SU-DHL-6 (cell line): Measurements from ENCODE around the gene NELFB.

ENCODE experiments used
- H2AFZ ChIP-seq: fragments of 200-600 bp; sonication (generic); 2 replicates; pipeline ENCODE4 v1.6.1; 2014; ENCODE audit warnings: low read depth, mild to moderate bottlenecking, moderate library complexity, mixed read lengths, antibody characterized with exemption, low read length; ENCODE audit not compliant: severe bottlenecking
- H3F3A ChIP-seq: fragments of 200-600 bp; shearing (Covaris generic); 2 replicates; pipeline ENCODE4 v1.6.0; 2016; ENCODE audit warnings: antibody characterized with exemption, mild to moderate bottlenecking; ENCODE audit not compliant: insufficient read depth
- H3K27ac ChIP-seq: fragments of 200-600 bp; sonication (generic); 2 replicates; pipeline ENCODE4 v1.5.1; 2016; ENCODE audit warnings: low read depth, mild to moderate bottlenecking, low read length, moderate library complexity, mixed read lengths
- H3K27me3 ChIP-seq: fragments of 200-600 bp; sonication (generic), shearing (Covaris generic); 2 replicates; pipeline ENCODE4 v1.6.0; 2014; ENCODE audit warnings: mild to moderate bottlenecking, low read length
- H3K36me3 ChIP-seq: fragments of 200-600 bp; sonication (generic); 2 replicates; pipeline ENCODE4 v1.6.1; 2014; ENCODE audit warnings: mild to moderate bottlenecking, low read length, mixed read lengths
- H3K4me2 ChIP-seq: fragments of 300-600, 200-600 bp; shearing (Covaris generic), sonication (generic); 2 replicates; pipeline ENCODE4 v1.6.0; 2014; ENCODE audit warnings: low read length, low read depth, mild to moderate bottlenecking; ENCODE audit not compliant: poor library complexity, severe bottlenecking
- H3K4me3 ChIP-seq: fragments of 200-600 bp; sonication (generic); 2 replicates; pipeline ENCODE4 v1.5.1; 2014; ENCODE audit warnings: antibody characterized with exemption, low read length, mild to moderate bottlenecking, mixed read lengths; ENCODE audit not compliant: insufficient read depth, poor library complexity, severe bottlenecking
- H3K79me2 ChIP-seq: fragments of 200-600 bp; sonication (generic); 2 replicates; pipeline ENCODE4 v1.6.1; 2014; ENCODE audit warnings: mild to moderate bottlenecking, low read length, moderate library complexity; ENCODE audit not compliant: insufficient read depth
- H3K9ac ChIP-seq: fragments of 200-600 bp; sonication (generic); 2 replicates; pipeline ENCODE4 v1.7.0; 2014; ENCODE audit warnings: mild to moderate bottlenecking, low read length
- H3K9me2 ChIP-seq: fragments of 200-600 bp; sonication (generic); replicated peaks from 2 replicates; pipeline ENCODE4 v1.6.1; 2014; ENCODE audit warnings: low read length; ENCODE audit not compliant: insufficient read depth
- H3K9me3 ChIP-seq: fragments of 200-600 bp; sonication (generic); 2 replicates; pipeline ENCODE4 v1.6.1; 2014; ENCODE audit warnings: low read length, mixed read lengths; ENCODE audit not compliant: insufficient read depth
- H4K20me1 ChIP-seq: fragments of 200-600 bp; sonication (generic); 2 replicates; pipeline ENCODE4 v1.6.1; 2014; ENCODE audit warnings: low read depth, mild to moderate bottlenecking, antibody characterized with exemption, low read length, moderate library complexity, mixed read lengths
- EZH2phosphoT487 ChIP-seq: fragments of 200-600 bp; sonication (generic), shearing (Covaris generic); conservative IDR thresholded peaks from 2 replicates; pipeline ENCODE4 v1.6.1; 2018; ENCODE audit warnings: mild to moderate bottlenecking, antibody characterized with exemption, low read length, moderate library complexity, mixed read lengths
- TF ChIP-seq, protein P1 (sequence below): fragments of 200-600 bp; sonication (generic); IDR thresholded peaks from one replicate; pipeline ENCODE4 v1.5.1; 2017; ENCODE audit warnings: antibody characterized with exemption, mild to moderate bottlenecking, low read length, moderate library complexity; ENCODE audit not compliant: insufficient read depth, poor library complexity, severe bottlenecking

NELFB gene

DNA sequence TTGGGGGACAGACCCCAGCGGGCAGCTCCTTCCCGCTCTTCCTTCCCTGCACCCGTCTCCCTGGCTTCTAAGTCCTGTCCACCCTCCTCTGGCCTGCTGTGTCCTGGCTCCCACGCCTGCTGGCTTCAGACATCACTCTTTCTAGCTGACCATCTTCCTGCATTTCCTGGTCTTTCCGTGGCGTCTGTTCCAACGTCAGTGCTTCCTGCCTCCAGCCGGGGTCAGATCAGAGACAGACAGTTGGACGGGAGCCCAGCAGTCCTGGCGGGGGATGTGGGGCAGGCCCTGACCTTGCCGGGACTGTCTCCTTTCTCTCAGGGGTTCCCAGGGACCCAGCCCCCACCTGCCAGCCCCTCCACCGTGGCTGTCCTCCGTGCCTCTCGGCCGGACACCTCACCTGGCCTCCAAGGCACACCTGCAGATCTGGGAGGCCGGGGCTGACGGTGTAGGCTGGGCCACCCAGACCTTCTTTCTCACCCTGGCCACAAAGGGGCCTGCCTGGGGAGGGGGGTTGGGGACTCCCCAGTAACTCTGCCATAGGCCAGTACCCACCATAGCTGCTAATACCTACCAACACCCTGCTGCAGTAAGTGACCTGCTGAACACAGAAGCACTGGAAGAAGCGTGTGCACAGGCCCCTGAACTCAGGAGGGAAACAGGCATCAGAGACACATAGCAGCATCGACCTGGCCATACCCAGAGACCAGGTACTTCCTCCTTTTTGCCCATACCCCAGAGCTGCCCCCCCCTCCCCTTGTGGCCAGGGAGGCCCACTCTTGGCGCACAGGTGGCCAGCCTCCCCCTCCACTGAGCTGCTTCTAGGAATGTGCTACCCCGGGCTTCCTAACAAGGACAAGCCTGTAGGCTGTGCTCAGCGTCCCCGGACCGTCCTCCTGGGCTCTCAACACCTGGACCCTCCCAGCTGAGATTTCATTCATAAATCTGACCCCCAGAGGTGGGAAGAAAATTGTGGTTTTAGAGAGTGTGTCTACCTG, 41.8 kb downstream of the NELFB start:
- no peak overlapping the region for H3K4me2 ChIP-seq
- H2AFZ ChIP-seq = no peak overlapping the region
- H4K20me1 ChIP-seq = no peaks in the 10 kb centered on the region
- H3K9ac ChIP-seq = no peak overlapping the region
- H3K27me3 ChIP-seq = no peaks in the 10 kb centered on the region
- H3K9me2 ChIP-seq = no peaks in the 10 kb centered on the region
- no peak overlapping the region for H3K4me3 ChIP-seq
- H3K27ac ChIP-seq = no peak overlapping the region
- H3K79me2 ChIP-seq = no peaks in the 10 kb centered on the region
- 0 out of 2 replicates have a peak, but pooled peaks cover 2% of the 10 kb centered on the region for H3F3A ChIP-seq
- no peaks in the 10 kb centered on the region for H3K36me3 ChIP-seq
- TF ChIP-seq, protein P1, sequence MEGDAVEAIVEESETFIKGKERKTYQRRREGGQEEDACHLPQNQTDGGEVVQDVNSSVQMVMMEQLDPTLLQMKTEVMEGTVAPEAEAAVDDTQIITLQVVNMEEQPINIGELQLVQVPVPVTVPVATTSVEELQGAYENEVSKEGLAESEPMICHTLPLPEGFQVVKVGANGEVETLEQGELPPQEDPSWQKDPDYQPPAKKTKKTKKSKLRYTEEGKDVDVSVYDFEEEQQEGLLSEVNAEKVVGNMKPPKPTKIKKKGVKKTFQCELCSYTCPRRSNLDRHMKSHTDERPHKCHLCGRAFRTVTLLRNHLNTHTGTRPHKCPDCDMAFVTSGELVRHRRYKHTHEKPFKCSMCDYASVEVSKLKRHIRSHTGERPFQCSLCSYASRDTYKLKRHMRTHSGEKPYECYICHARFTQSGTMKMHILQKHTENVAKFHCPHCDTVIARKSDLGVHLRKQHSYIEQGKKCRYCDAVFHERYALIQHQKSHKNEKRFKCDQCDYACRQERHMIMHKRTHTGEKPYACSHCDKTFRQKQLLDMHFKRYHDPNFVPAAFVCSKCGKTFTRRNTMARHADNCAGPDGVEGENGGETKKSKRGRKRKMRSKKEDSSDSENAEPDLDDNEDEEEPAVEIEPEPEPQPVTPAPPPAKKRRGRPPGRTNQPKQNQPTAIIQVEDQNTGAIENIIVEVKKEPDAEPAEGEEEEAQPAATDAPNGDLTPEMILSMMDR = no peak
- TF ChIP-seq EZH2phosphoT487 = no peak
- H3K9me3 ChIP-seq = no peaks in the 10 kb centered on the region

DNA sequence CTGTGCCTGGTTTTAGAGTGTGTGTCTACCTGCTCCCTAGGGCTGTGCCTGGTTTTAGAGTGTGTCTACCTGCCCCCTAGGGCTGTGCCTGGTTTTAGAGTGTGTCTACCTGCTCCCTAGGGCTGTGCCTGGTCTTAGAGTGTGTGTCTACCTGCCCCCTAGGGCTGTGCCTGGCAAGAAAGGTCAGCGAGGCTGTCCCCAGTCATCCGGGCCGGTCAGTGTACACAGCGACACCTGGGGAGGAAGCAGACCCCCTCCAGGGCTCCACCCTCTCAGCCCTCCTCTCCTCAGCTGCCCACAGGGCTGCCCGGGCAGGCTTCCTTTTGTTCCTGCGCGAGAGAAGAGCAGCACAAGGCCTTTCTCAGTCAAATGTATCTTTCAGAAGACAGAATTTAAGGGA, 42.8 kb downstream of the NELFB start:
- Histone ChIP-seq H3K9me2 (no peaks in the 10 kb centered on the region), H3K9me3 (no peaks in the 10 kb centered on the region), H3K4me3 (no peak overlapping the region), H3K27ac (no peak overlapping the region), H3K4me2 (no peak overlapping the region), H3K79me2 (no peaks in the 10 kb centered on the region), H3K27me3 (no peaks in the 10 kb centered on the region), H3F3A (0 out of 2 replicates have a peak, but pooled peaks cover 2% of the 10 kb centered on the region), H3K36me3 (no peaks in the 10 kb centered on the region), H2AFZ (no peak overlapping the region), H3K9ac (no peak overlapping the region), H4K20me1 (no peaks in the 10 kb centered on the region)
- no peak for TF ChIP-seq EZH2phosphoT487
- TF ChIP-seq, protein P1 = no peak

DNA sequence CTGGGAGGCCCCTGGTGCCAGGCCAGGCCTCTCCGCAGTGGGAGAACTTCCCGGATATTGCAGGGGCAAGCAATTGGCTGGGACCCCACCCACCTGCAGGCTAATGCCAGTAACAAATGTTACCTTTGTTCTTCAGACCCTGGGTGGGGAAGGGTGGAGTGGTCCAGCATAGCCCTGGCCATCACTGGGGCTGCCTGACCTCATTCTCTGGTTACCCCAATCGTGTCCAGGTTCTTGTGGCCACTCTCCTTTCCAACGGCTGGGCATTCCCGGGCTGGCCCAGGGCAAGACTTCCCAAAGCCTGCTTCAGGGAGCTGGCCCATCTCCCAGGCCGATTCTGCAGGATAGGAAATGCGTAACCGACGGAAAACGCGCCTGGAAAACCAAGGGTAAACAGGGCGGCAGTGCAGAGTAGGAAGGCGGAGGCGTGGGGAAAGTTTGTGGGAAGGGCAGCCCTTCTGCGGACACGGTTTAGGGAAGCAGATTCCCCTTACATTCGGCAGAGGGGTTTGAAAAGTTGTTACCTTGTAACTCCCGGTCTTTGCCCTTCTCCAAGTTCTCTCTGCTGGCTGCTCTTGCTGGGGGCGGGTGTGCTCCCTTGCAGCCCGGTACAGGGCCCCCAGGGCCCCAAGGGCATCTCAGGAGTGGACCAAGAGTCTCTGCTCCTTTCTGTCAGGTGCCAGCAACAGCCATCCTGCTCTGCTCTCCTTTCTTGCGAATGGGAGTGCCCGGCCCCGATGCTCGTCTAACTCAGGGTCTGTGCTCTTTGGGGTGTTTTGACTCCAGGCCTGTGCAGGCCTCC, 43.5 kb downstream of the NELFB start:
- TF ChIP-seq, protein P1 = no peak
- no peak for TF ChIP-seq EZH2phosphoT487
- Histone ChIP-seq H3K27me3 (no peaks in the 10 kb centered on the region), H3K4me2 (no peak overlapping the region), H3K9me3 (no peaks in the 10 kb centered on the region), H3K9me2 (no peaks in the 10 kb centered on the region), H3K36me3 (no peaks in the 10 kb centered on the region), H3K9ac (no peak overlapping the region), H2AFZ (no peak overlapping the region), H3K4me3 (no peak overlapping the region), H4K20me1 (no peaks in the 10 kb centered on the region), H3K79me2 (no peaks in the 10 kb centered on the region), H3F3A (0 out of 2 replicates have a peak, but pooled peaks cover 2% of the 10 kb centered on the region), H3K27ac (no peak overlapping the region)
